Activated CD8-positive, alpha-beta memory T cell treated with anti-CD3 and anti-CD28 coated beads, Interleukin-2, amount 50 U/mL, for 24 hours (primary cell): ENCODE results near the gene MPV17L2.

Experiments
- DNase-seq: peaks from one replicate; pipeline ENCODE4 v3.0.0-alpha.2; 2020; ENCODE audit errors: extremely low read depth

MPV17L2 gene

GRCh38 chr19:18160971-18161635, 31.9 kb upstream of the MPV17L2 start:
- no peak for DNase-seq

GRCh38 chr19:18161636-18162002, 31.4 kb upstream of the MPV17L2 start:
- no peak for DNase-seq

GRCh38 chr19:18164072-18164471, 28.9 kb upstream of the MPV17L2 start:
- DNase-seq, result no peak

- DNase-seq, result no peak
These were observed 27.0 kb upstream of the MPV17L2 start for GRCh38 chr19:18165794-18166544.

GRCh38 chr19:18167011-18167410, 26.0 kb upstream of the MPV17L2 start:
- no peak for DNase-seq

GRCh38 chr19:18167975-18168645, 24.9 kb upstream of the MPV17L2 start:
- no peak for DNase-seq

GRCh38 chr19:18168673-18169381, 24.2 kb upstream of the MPV17L2 start:
- DNase-seq, result no peak

GRCh38 chr19:18170714-18171255, 22.2 kb upstream of the MPV17L2 start:
- no peak for DNase-seq

GRCh38 chr19:18171605-18172327, 21.3 kb upstream of the MPV17L2 start:
- DNase-seq, result no peak

GRCh38 chr19:18172331-18173053, 20.5 kb upstream of the MPV17L2 start:
- no peak for DNase-seq

- no peak for DNase-seq
These were observed 19.9 kb upstream of the MPV17L2 start for GRCh38 chr19:18173054-18173571.

- DNase-seq, result no peak
These were observed 19.3 kb upstream of the MPV17L2 start, which contains the start of gene IFI30 for GRCh38 chr19:18173572-18174288. IFI30 (plus strand) TSS chr19:18173813; CDS start chr19:18173842, 29 bp downstream.

GRCh38 chr19:18174983-18175382, 18.0 kb upstream of the MPV17L2 start:
- DNase-seq, result no peak

GRCh38 chr19:18176367-18177310, 16.4 kb upstream of the MPV17L2 start:
- DNase-seq, result no peak

GRCh38 chr19:18179957-18180356, 13.1 kb upstream of the MPV17L2 start:
- DNase-seq, result no peak

- no peak for DNase-seq
These were observed 9.5 kb upstream of the MPV17L2 start for GRCh38 chr19:18183529-18183928.

- no peak for DNase-seq
These were observed 7.5 kb upstream of the MPV17L2 start for GRCh38 chr19:18185538-18185937.

GRCh38 chr19:18190278-18190677, 2.7 kb upstream of the MPV17L2 start:
- DNase-seq, result no peak
